GM12878 (cell line): ENCODE measurements around the gene CHP1. TPM values are rescaled to one million over a fixed set of nuclear protein-coding genes. Genes with fewer than 3 reads are reported as not detected.

Source experiments
- BMI1 ChIP-seq: fragments of 450-650 bp; IDR thresholded peaks from 2 replicates; pipeline ENCODE4 v1.6.1; 2016; ENCODE audit warnings: mild to moderate bottlenecking, moderate library complexity, borderline replicate concordance
- CBX5 ChIP-seq: sonication (generic); IDR thresholded peaks from 2 replicates; pipeline ENCODE4 v1.6.1; 2016; ENCODE audit warnings: low read depth, moderate library complexity, mild to moderate bottlenecking, inconsistent platforms
- EZH2 ChIP-seq: IDR thresholded peaks from 2 replicates; pipeline ENCODE4 v1.6.1; 2012; ENCODE audit warnings: low read depth, mild to moderate bottlenecking, control low read depth, inconsistent platforms, low read length, borderline replicate concordance; ENCODE audit not compliant: control insufficient read depth
- HSF1 ChIP-seq: fragments of 150-350 bp; IDR thresholded peaks from 2 replicates; pipeline ENCODE4 v1.6.1; 2014; ENCODE audit warnings: mild to moderate bottlenecking, low read depth, low read length
- IKZF1 ChIP-seq: fragments of 450-650 bp; conservative IDR thresholded peaks from 2 replicates; pipeline ENCODE4 v1.6.1; 2017; ENCODE audit warnings: antibody characterized with exemption, mild to moderate bottlenecking
- IKZF2 ChIP-seq, 2 experiments: fragments of 450-650 bp; IDR thresholded peaks; 2 replicates each; pipeline ENCODE4 v1.6.1; 2017; ENCODE audit warnings: mild to moderate bottlenecking in 2 of 2, moderate library complexity in 2 of 2
- MEF2B ChIP-seq: fragments of 450-650 bp; IDR thresholded peaks from 2 replicates; pipeline ENCODE4 v1.6.1; 2018; ENCODE audit warnings: mild to moderate bottlenecking, moderate library complexity; ENCODE audit not compliant: partially characterized antibody, poor library complexity, severe bottlenecking
- MTA2 ChIP-seq: fragments of 450-650 bp; IDR thresholded peaks from 2 replicates; pipeline ENCODE4 v1.6.1; 2016; ENCODE audit warnings: low read depth, mild to moderate bottlenecking, moderate library complexity
- PKNOX1 ChIP-seq: fragments of 450-650 bp; IDR thresholded peaks from 2 replicates; pipeline ENCODE4 v1.6.1; 2016; ENCODE audit warnings: mild to moderate bottlenecking
- RELB ChIP-seq: fragments of 450-650 bp; IDR thresholded peaks from 2 replicates; pipeline ENCODE4 v1.6.1; 2017; ENCODE audit warnings: low read depth, mild to moderate bottlenecking, moderate library complexity
- SKIL ChIP-seq: fragments of 450-650 bp; IDR thresholded peaks from 2 replicates; pipeline ENCODE4 v1.6.1; 2017; ENCODE audit warnings: mild to moderate bottlenecking, low read depth, inconsistent platforms; ENCODE audit not compliant: poor library complexity, severe bottlenecking
- SPI1 ChIP-seq: IDR thresholded peaks from 2 replicates; pipeline ENCODE4 v1.6.1; 2011; ENCODE audit warnings: low read depth, mild to moderate bottlenecking, low read length, moderate library complexity, borderline replicate concordance; ENCODE audit not compliant: insufficient read depth
- SUZ12 ChIP-seq: fragments of 200-600 bp; sonication (generic); IDR thresholded peaks from one replicate; pipeline ENCODE4 v1.6.1; 2018; ENCODE audit warnings: antibody characterized with exemption, mild to moderate bottlenecking; ENCODE audit not compliant: unreplicated experiment
- TCF7 ChIP-seq: IDR thresholded peaks from 2 replicates; pipeline ENCODE4 v1.6.1; 2014; ENCODE audit warnings: antibody characterized with exemption, borderline replicate concordance
- ZBTB40 ChIP-seq: fragments of 450-650 bp; IDR thresholded peaks from 2 replicates; pipeline ENCODE4 v1.6.1; 2016; ENCODE audit warnings: mild to moderate bottlenecking, moderate library complexity, borderline replicate concordance
- ZNF217 ChIP-seq: fragments of 450-650 bp; IDR thresholded peaks from 2 replicates; pipeline ENCODE4 v1.6.1; 2017; ENCODE audit warnings: antibody characterized with exemption, mild to moderate bottlenecking
- ZNF24 ChIP-seq: fragments of 450-650 bp; IDR thresholded peaks from 2 replicates; pipeline ENCODE4 v1.6.1; 2017; ENCODE audit warnings: antibody characterized with exemption, mild to moderate bottlenecking
- ZNF384 ChIP-seq: IDR thresholded peaks from 2 replicates; pipeline ENCODE4 v1.6.1; 2012; ENCODE audit warnings: low read depth, mild to moderate bottlenecking, low read length, improper control_type of control experiment, borderline replicate concordance
- polyA plus RNA-seq, 11 experiments: library from polyadenylated mRNA; depleted of rRNA in 4 of 11; unstranded in 6 of 11; stranded (reverse) in 5 of 11; fragments of >200 nt; fragmentation: Nextera tagmentation in 4 of 11; fragmentation: Illumina TruSeq in 1 of 11; extraction: Ambion mirVana in 4 of 11; extraction: Trizol in 1 of 11; gene quantifications; 1 replicate in 1 of 11; 2 replicates in 10 of 11; pipeline versions ENCODE4 v1.2.1 to v1.2.3, GENCODE V29; 2011 to 2016; ENCODE audit warnings: inconsistent platforms in 2 of 11, missing spikeins in 2 of 11, low read depth in 1 of 11
- total RNA-seq, 4 experiments: library from RNA; depleted of rRNA in 3 of 4; stranded (reverse); fragments of >200 nt in 3 of 4; fragmentation: Illumina TruSeq in 1 of 4; extraction: Trizol in 1 of 4; gene quantifications; 2 replicates each; pipeline versions ENCODE4 v1.2.1 to v1.2.3, GENCODE V29; 2013 to 2021

CHP1 gene
- total and polyA plus RNA-seq, 10 of the 15 experiments (the other 5 are each of a cell fraction or from before 2014, with no cell fraction given), result 25.7 to 45.9 (median 39.1) TPM

- TF ChIP-seq SKIL (peak; percentile 87), ZNF384 (peak; percentile 72), HSF1 (no peak), MTA2 (0 out of 2 replicates have a peak, but pooled peaks have one; percentile 28), SUZ12 (no peak), TCF7 (no peak), ZNF24 (no peak), ZBTB40 (no peak), ZNF217 (peak; percentile 85), CBX5 (0 out of 2 replicates have a peak, but pooled peaks have one; percentile 65), SPI1 (peak; percentile 89), RELB (peak; percentile 40; the same call in 1 of the 2 replicates), IKZF2 (IDR thresholded peaks at IDR 0.05) (peak; percentile 37 to 38; a peak in 1 of 4 replicates), IKZF1 (peak; percentile 28; the same call in 1 of the 2 replicates), BMI1 (no peak), MEF2B (peak; percentile 24), PKNOX1 (peak; percentile 52), EZH2 (no peak)
Measured at GRCh38 chr15:41291065-41291631, 60.1 kb downstream of the CHP1 start (continued).
